NCI-H187 treated with DMSO at 0.1 percent for 48 hours (cell line): ENCODE data around the gene NTHL1.
A peak's percentile ranks its signal among the peaks of the same experiment; 100 is the strongest.

Experiments used
- DNase-seq: peaks from one replicate; lab custom pipeline; 2025; lab: John Stamatoyannopoulos, UW

Gene NTHL1

DNA sequence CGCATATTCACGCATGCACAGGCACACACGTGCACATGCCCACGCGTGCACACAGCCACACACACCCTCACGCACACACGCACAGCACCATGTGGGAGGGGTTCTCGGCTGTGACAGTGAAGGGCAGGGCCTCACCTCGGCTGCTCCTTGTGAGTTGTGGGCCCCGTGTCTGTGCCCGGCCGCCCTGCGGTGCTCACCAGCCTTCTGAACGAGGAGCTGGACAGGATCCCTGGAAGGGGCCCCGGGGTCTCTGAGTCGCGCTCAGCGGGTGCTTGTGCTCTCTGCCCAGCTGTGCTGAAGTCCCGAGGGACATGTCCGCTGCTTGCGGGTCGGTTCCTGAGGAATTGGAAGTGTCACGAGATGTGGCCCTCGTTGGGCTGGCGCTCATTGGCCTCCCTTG is 16.2 kb upstream of the NTHL1 start:
- DNase-seq: no peak

DNA sequence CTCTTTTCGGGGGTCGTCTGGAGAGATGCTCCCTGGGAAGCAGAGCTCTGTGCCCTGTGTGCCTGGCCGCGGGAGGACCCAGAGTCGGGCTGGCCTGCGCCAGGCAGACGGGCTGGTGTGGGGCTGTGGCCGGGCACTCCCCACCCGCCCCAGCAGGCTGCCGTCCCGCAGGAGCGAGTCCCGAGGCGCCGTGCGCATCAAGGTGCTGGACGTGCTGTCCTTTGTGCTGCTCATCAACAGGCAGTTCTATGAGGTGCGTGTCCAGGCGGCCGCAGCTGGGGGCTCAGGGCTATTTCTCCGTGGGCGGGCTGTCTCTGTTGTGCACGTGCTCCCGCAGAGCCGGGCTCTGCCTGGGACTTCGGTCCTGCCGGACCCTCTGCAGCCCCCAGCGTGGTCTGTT is 15.2 kb upstream of the NTHL1 start:
- DNase-seq: no peak

DNA sequence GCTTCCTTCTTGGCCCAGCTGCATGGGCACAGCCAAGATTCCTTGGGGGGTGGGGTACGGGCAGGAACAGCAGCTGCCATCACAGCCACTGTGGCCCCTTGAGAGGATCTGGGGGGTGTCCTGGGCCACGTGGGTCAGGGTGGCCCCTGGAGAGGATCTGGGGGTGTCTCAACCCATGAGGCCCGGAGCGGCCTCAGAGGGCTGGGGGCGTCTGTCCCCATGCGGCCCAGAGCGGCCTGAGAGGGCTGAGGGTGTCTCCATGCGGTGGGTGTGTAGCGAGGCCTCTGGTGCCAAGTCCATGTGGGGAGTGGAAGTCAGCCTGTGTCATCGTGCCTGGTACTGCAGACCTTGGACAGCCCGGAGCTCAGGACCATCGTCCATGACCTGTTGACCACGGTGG is 13.9 kb upstream of the NTHL1 start:
- no peak for DNase-seq

DNA sequence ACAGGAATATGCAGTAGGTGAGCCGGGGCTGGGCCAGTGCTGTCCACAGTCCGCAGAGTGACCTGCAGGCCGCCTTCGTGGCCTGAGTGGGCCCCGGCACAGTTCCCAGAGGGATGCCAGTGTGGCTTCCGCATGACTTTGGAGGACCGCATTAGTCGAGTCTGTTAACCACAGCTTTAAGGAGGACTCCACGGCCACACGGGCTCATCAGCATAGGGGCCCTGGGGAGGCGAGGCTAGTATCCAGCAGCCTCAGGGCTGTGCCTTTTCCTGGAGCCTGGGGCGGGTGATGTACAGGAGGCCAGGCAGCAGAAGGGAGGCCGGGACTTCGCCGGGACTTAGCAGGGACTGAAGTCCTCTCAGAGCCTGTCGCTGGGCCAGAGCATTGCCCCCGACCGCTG is 13.4 kb upstream of the NTHL1 start:
- DNase-seq: no peak

DNA sequence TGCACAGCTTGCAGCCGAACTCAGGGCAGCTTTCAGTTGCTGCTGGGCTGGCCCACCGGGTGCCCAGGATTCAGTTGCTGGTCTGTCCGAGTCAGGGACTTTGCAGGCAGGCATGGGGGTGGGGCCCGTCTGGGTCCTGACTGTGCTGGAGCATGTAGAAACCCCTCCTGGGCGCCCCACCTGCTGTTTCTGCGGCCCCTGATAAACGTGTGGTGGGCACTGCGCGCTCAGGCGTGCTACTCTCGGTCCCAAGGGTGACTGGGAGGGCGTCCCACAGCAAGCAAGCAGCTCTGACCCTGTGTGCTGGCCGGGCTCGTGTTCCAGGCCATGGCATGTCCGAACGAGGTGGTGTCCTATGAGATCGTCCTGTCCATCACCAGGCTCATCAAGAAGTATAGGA is 12.7 kb upstream of the NTHL1 start:
- no peak for DNase-seq

DNA sequence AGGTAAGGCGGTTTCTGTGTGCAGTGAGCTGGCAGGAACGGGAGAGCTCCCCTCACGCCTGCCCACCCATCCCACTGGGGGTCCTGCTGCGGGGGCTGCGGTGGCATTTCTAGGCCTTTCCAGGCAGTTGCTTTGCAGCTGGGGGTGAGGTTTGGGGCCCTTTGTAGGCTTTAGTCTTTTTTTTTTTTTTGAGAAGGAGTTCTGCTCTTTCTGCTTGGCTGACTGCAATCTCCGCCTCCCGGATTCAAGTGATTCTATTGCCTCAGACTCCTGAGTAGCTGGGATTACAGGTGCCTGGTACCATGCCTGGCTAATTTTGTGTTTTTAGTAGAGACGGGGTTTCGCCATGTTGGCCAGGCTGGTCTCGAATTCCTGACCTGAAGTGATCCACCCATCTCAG is 11.2 kb upstream of the NTHL1 start:
- peak; percentile 45 for DNase-seq

DNA sequence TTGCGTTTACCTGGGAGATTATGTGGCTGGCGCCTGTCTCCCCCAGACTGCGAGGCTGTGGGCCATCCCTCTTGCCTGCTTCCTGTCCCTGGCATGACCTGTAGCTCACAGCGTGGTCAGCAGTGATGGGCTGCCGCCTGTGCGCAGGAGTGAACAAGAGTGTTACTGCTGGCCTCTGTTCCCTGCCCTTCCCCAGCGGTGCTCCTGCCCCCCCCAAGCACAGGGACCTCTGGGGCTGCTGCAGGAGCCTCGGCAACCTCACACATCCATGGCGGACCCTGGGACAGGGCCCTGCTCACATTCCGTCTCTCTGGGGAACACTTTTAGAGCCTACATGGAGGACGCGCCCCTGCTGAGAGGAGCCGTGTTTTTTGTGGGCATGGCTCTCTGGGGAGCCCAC is 10.8 kb upstream of the NTHL1 start:
- no peak for DNase-seq

DNA sequence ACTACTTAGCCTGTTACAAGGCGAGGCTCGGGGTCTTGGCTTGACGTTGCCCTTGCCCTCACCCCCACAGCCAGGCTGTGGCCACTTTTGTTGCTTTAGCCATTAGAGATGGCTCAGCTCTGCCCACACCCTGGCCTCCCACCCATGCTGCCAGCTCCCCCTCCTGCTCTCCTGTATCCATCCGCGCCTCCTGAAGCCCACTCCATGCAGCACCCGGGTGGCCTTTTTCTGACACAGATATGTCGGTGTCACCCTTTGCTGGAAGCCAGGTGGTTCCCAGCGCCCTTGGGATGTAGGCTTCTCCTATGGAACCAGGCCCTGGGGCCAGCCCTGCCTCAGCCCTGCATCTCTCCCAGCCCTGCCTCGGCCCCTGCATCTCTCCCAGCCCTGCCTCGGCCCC is 9.8 kb upstream of the NTHL1 start:
- DNase-seq: no peak

DNA sequence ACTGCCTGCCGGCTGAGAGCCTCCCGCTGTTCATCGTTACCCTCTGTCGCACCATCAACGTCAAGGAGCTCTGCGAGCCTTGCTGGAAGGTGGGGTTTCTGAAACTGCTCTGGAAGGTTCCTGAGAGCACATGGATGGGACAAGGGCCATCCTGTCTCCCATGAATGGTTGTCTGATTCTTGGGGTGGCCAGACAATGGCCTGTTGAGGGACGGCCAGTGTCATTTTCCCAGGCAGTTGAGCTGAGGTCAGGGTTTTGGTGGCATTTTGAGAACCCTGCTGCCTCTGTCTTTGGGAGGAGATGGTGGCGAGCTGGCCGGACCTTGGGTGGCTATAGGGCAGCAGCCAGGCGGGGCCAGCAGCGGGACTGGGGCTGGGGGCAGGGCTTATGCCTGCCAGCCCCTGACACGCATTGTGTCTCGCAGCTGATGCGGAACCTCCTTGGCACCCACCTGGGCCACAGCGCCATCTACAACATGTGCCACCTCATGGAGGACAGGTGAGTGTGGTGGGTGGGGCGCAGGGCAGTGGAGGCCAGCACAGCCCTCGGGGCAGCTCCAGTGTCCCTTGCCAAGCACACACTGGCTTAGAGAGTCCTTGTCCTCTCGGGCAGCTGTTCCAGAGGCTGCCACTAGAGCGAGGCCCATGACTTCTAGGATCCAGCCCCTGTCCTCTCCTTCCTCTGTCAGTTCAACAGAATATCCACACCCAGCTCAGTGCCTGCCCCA is 9.2 kb upstream of the NTHL1 start:
- no peak for DNase-seq

DNA sequence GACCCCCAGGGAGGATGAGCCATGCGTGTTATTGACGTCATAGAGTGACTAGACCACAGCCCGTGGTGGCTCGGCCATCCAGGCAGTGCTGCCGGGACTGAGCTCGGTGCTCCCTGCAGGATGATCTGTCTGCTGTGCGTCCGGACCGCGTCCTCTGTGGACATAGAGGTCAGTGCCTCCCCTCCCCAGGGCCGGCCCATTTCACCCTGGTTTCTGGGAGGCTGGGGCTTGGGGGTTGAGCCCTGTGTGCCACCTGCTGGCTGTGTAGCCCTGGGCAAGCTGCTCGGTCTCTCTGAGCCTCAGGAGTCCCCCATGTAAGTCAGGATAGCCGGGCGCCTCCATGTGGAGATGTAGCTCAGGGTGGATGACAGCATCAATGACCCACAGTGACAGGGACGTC is 8.4 kb upstream of the NTHL1 start:
- no peak for DNase-seq

DNA sequence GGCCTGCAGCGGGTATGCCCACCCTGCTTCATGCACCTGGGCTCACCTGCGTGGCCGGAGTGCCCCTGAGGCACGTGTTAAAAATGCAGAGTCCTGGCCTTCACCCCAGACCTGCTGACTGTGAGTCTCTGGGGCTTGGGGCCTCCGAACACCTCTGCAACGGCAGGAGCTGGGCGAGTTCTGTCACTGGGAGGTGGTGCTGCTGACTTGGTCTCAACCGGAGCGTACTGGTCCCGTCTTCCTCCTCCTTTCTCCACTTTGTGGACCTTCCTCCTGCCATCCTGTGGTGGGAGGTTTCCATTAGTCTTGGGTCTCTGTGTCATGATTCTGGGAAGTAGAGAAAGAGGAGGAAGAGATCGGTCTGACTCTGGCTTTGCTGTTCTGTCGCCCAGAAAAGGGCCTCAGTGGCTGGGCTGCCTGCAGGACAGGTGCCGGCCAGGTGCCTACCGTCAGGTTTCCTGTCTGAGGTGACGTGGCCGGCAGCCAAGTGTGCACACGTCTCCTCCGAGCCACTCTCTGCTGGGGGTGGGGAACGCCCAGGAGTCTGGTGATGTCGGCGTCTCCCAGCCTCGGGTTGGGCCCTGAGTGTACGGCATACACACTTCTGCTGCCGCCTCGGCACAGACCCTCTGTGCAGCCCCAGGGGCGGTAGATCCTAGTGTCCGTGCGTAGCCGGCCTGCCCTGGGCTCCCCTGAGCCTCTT is 7.1 kb upstream of the NTHL1 start:
- peak; percentile 60 for DNase-seq

DNA sequence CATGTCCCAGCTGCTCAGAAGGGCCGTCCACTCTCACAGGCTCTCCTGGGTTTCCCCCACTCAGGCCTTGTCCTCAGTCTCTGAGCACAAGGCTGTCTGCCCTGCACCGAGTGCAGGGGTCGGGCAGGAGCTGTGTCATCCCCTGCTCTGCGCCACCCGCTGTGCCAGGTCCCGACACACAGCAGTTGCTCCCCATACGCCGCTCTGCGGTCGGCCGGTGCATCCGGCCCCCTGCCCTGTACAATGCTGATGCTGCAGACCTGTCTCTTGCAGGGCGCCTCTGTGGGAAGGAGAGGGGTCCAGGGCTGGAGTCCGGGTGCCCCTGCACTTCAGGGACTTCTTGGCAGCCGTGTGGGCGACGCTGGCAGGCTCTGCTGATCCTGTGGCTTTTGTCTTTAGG is 6.3 kb upstream of the NTHL1 start:
- DNase-seq: no peak

DNA sequence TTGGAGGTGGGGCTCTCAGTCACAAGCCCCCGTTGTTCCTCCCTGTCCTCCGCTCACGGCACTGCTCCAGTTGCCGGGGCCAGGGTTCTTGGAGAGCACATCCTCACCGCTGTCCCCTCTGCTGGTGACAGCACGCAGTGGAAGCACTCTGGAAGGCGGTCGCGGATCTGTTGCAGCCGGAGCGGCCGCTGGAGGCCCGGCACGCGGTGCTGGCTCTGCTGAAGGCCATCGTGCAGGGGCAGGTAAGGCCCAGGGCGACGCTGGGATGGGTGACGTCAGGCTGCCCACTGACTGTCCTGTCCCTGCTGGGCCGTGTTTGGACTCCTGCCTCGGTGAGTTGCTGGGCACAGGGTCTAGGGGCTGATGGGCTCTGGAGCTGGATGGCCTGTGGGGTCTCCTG is 5.6 kb upstream of the NTHL1 start:
- DNase-seq: no peak

DNA sequence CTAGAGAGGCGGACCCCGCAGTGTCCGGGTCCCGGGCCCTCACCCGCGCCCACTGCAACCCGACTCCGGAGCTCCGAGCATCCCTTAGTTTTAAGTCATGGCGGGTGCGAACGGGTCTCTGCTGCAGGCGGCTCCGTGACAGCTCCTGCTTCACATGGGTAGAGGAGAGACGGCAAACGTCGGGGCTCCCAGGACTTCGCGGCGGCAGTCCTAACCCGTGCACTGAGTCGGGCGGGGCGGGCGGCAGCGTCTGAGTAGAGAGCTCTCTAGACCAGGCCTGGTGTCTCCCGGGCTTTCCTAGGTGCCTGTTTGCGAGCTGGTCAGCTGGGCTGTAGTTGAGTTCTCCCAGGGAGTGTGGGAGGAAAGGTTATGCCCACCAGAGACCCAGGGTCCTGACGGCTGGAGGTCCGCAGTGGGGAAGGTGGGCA is 496 bp upstream of the NTHL1 start:
- DNase-seq: no peak

DNA sequence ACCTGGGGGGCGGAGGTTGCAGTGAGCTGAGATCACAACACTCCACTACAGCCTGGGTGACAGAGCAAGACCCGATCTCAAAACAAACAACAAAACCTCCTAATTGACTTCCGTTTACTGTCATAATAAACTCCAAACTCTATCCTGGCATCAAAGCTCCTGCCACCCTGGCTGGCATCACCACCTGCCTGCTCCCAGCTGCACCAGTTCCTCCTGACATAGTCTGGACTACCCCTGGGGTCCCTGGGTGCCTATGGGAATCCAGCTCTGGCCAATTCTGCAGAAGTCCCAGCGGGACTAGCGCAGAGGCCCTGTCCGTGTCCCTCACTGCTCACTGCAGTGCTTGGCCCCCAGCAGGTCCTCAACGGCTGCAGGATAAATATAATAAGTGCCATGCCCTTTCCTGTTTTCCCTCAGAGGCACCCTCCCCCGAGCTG is 723 bp downstream of the NTHL1 start:
- DNase-seq: no peak

DNA sequence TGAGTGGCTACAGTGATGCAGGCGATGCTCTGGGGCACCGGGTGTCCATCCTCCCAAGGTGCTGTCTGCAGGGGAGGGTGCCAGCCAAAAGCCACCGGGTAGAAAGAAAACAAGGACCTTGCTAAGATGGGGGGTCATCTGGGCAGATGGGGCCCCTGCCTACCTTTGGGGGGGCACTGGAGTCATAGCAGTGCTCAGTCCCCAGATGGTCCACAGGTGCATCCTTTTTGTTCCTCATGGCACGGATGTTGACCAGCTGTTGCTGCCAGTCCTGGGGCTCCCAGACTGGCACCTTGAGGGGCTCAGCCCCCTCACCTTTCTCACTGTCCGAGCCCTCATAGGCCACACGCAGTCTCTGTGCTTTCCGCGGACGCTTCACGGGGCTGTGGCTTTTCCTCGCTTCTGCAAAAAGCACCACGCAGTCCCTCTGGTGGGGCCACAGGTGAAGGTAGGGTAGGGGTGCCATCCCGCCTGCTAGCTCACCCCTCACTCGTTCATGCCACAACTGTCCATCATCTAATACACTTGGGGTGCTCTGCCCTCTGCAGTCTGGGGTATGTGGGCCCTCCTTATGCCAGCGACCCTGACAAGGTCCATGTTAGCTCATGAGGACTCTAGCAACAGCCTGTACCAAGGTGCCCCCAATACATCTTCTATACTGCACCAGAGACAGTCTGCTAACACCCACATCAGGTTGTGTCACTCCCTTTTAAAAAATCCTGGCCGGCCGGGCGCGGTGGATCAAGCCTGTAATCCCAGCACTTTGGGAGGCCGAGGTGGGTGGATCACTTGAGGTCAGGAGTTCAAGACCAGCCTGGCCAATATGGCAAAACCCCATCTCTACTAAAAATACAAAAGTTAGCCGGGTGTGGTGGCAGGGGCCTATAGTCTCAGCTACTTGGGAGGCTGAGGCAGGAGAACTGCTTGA is 1.4 kb downstream of the NTHL1 start:
- no peak for DNase-seq

DNA sequence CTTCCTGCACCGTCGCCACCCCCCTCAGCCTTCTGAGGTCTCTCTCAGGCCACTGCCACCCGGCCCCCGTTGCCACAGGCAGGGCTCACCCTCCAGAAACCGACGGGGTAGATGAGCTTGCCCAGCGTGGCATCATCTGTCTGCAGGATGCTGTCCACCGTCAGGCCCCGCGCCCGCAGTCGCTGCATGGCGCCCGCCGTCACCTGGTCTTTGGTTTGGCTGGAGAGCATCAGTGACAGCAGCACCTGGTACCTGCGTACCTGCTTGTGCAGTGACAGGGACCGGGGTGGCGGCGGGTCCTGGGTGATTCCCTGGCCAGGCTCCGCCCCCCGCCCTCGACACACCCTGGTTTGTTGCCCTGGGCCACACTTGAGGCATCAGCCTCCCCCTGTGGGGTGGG is 3.1 kb downstream of the NTHL1 start:
- DNase-seq: no peak

DNA sequence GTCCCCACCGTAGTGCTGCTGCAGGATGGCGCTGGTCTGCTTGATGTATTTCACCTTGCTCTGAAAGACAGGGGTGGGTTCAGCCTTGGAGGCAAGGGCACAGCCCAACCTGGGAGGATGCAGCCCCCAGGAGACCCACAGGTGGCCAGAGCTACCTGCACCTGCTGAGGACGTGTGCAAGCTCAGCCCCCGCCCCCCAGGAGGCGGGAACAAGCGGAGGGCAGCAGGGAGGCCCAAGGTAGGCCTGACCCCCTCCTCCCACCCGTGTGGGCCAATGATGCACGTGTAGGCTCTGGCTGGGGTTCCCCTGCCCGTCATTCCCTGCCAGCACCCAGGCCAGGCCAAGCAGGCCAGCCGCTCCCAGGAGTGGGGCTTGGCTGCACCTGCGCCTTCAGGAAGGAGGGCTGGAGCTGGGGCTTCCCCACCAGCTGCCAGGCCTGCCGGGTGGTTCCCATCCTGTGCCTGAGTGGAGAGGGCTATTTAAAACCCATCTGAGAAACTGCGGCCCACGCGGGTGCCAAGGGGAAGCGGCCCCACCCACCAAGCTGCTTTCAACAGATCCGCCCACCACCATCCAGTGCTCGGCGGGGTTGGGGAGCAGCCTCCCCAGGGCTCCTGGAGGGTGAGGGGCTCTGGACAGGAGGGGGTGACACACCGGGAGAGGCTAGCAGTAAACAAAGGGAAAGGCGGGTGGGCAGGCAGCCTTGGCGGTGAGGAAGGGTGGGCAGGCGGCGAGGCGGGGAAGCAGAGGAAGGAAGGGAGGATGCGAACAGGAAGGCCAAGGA is 3.8 kb downstream of the NTHL1 start:
- no peak for DNase-seq

DNA sequence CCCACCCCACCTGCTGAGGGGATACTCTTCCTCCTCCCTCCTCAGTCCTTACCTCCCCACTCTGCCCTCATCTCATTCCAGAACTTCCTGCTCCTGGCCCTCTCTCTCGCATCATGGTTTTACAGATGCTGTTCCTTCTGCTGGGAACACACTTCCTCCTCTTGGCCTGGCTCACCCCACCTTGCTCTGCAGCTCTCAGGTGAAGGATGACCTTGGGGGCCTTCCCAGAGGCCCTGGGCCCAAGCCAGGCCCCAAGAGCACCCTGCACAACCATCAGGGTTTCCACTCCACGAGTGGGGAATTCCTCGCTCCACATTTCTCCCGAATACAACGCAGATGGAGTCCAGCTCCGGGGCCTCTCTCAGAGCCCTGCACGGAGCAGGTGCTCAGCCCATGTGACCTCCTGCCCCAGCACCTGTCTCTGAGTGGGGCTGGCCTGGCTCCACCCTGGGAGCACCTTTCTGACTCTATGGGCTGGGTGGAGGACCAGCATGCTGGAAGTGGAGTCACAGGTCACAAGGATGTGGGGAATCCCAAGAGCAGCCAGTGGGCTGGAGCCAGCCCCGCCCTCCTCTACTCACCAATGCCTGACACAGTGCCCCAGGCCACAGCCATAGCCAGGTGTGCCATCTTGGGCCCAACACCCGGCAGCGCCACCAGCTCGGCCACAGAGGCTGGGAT is 4.5 kb downstream of the NTHL1 start:
- DNase-seq: peak; percentile 93

DNA sequence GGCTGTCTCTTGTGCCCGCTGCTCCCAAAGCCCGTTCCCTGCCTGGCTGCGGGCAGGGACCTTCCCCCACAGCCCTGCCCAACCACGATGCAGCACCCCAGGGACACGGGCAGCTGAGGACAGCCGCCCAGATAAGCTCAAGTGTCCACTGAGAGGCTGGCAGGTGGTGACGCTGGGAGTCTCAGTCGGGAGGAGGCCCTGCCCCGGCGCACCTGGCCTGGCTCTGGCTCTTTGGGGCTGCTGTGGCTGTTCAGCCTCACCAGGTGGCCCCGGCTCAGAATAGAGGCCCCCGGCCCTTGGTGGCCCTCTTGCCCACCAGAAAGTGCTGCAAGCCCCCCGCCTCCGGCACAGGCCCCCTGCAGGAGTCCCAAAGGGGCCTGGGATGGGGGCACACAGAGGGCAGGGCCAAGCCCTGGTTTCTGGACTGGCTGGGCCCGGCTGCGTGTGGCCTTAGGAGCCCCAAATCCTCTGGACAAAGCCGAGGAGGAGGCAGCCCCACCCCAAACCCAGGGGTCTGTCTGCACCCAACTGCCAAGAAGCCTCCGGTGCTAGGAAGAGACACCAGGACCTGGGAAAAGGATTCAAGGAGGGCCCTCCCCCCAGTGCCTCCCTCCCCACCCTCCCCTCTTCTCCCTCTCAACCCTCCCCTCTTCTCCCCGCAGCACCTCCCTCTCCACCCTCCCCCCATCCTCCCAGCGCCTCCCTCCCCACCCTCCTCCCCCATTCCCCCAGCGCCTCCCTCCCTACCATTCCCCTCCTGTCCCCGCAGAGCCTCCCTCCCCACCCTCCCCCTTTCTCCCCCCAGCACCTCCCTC is 5.3 kb downstream of the NTHL1 start:
- DNase-seq: peak; percentile 93
